ENCODE results near the gene NR6A1. TPM values are rescaled to one million over a fixed set of nuclear protein-coding genes. Genes with fewer than 3 reads are reported as not detected.

Gene NR6A1
- total and polyA plus RNA-seq, 2 of the 13 experiments (the other 11 are each of a cell fraction or from before 2014, with no cell fraction given): 28.1 to 31.5 TPM

DNA sequence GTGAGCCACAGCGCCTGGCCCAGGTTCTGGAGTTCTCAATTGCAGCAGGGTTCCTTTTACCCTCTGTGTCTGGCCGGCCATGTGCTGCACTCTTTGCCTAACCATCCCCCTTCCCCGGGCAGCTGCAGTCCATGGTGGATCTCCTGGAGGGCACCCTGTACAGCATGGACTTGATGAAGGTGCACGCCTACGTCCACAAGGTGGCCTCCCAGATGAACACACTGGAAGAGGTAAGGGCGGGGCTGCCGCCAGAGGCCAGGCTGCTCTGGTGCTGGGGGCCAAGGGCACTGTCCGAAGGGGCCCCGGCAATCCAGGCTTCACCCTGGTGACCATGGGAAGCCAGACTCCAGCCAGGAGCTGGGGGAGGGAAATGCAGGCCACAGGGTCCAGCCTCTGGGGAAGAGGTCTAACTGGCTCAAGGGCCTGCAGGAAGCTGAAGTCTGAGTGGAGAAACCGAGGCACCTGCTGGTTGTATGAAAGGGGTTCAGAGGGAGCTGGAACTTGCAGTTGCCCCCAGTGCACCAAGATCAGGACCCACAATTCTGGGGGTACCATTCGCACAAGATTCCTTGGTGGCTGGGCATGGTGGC lies 23.9 kb upstream of the NR6A1 start (continued):
- TF ChIP-seq BCL6 (CRISPR knock-in tag; IDR thresholded peaks at IDR 0.05) (peak; percentile 56), HIVEP1 (CRISPR knock-in tag; IDR thresholded peaks at IDR 0.05) (peak; percentile 51; the same call in 1 of the 2 replicates), KDM3A (CRISPR knock-in tag; IDR thresholded peaks at IDR 0.05; ENCODE audit: low read depth) (peak; percentile 76; the same call in 1 of the 2 replicates), REXO4 (CRISPR knock-in tag; IDR thresholded peaks at IDR 0.05; ENCODE audit: borderline replicate concordance) (no peak), ZFP90 (CRISPR knock-in tag; IDR thresholded peaks at IDR 0.05; ENCODE audit: borderline replicate concordance) (peak; percentile 55; the same call in 1 of the 2 replicates), GZF1 (CRISPR knock-in tag; IDR thresholded peaks at IDR 0.05) (no peak), ZFX (CRISPR knock-in tag; IDR thresholded peaks at IDR 0.05; ENCODE audit: low read depth) (peak; percentile 52; the same call in 1 of the 2 replicates), ZNF878 (CRISPR knock-in tag; IDR thresholded peaks at IDR 0.05) (no peak), CEBPG (CRISPR knock-in tag; IDR thresholded peaks at IDR 0.05) (peak; percentile 26; the same call in 1 of the 2 replicates), SKI (IDR thresholded peaks at IDR 0.05; ENCODE audit: partially characterized antibody) (peak; percentile 43), ERF (CRISPR knock-in tag; IDR thresholded peaks at IDR 0.05) (peak; percentile 53; the same call in 1 of the 2 replicates)
- TF ChIP-seq, protein P1, sequence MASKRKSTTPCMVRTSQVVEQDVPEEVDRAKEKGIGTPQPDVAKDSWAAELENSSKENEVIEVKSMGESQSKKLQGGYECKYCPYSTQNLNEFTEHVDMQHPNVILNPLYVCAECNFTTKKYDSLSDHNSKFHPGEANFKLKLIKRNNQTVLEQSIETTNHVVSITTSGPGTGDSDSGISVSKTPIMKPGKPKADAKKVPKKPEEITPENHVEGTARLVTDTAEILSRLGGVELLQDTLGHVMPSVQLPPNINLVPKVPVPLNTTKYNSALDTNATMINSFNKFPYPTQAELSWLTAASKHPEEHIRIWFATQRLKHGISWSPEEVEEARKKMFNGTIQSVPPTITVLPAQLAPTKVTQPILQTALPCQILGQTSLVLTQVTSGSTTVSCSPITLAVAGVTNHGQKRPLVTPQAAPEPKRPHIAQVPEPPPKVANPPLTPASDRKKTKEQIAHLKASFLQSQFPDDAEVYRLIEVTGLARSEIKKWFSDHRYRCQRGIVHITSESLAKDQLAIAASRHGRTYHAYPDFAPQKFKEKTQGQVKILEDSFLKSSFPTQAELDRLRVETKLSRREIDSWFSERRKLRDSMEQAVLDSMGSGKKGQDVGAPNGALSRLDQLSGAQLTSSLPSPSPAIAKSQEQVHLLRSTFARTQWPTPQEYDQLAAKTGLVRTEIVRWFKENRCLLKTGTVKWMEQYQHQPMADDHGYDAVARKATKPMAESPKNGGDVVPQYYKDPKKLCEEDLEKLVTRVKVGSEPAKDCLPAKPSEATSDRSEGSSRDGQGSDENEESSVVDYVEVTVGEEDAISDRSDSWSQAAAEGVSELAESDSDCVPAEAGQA (IDR thresholded peaks at IDR 0.05; ENCODE audit: low read depth): no peak; the same call in 1 of the 2 replicates
- TF ChIP-seq, protein P1 (CRISPR knock-in tag; IDR thresholded peaks at IDR 0.05; ENCODE audit: borderline replicate concordance): no peak
- TF ChIP-seq, protein P2, sequence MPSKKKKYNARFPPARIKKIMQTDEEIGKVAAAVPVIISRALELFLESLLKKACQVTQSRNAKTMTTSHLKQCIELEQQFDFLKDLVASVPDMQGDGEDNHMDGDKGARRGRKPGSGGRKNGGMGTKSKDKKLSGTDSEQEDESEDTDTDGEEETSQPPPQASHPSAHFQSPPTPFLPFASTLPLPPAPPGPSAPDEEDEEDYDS (CRISPR knock-in tag; IDR thresholded peaks at IDR 0.05): peak; percentile 52; the same call in 1 of the 2 replicates
- TF ChIP-seq, protein P3, sequence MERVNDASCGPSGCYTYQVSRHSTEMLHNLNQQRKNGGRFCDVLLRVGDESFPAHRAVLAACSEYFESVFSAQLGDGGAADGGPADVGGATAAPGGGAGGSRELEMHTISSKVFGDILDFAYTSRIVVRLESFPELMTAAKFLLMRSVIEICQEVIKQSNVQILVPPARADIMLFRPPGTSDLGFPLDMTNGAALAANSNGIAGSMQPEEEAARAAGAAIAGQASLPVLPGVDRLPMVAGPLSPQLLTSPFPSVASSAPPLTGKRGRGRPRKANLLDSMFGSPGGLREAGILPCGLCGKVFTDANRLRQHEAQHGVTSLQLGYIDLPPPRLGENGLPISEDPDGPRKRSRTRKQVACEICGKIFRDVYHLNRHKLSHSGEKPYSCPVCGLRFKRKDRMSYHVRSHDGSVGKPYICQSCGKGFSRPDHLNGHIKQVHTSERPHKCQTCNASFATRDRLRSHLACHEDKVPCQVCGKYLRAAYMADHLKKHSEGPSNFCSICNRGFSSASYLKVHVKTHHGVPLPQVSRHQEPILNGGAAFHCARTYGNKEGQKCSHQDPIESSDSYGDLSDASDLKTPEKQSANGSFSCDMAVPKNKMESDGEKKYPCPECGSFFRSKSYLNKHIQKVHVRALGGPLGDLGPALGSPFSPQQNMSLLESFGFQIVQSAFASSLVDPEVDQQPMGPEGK (CRISPR knock-in tag; IDR thresholded peaks at IDR 0.05): peak; percentile 94
- TF ChIP-seq, protein P4, sequence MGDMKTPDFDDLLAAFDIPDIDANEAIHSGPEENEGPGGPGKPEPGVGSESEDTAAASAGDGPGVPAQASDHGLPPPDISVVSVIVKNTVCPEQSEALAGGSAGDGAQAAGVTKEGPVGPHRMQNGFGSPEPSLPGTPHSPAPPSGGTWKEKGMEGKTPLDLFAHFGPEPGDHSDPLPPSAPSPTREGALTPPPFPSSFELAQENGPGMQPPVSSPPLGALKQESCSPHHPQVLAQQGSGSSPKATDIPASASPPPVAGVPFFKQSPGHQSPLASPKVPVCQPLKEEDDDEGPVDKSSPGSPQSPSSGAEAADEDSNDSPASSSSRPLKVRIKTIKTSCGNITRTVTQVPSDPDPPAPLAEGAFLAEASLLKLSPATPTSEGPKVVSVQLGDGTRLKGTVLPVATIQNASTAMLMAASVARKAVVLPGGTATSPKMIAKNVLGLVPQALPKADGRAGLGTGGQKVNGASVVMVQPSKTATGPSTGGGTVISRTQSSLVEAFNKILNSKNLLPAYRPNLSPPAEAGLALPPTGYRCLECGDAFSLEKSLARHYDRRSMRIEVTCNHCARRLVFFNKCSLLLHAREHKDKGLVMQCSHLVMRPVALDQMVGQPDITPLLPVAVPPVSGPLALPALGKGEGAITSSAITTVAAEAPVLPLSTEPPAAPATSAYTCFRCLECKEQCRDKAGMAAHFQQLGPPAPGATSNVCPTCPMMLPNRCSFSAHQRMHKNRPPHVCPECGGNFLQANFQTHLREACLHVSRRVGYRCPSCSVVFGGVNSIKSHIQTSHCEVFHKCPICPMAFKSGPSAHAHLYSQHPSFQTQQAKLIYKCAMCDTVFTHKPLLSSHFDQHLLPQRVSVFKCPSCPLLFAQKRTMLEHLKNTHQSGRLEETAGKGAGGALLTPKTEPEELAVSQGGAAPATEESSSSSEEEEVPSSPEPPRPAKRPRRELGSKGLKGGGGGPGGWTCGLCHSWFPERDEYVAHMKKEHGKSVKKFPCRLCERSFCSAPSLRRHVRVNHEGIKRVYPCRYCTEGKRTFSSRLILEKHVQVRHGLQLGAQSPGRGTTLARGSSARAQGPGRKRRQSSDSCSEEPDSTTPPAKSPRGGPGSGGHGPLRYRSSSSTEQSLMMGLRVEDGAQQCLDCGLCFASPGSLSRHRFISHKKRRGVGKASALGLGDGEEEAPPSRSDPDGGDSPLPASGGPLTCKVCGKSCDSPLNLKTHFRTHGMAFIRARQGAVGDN (CRISPR knock-in tag; IDR thresholded peaks at IDR 0.05): peak; percentile 76
